GM19324 (cell line): ENCODE measurements around the gene LBHD2.

Source experiments
- ATAC-seq: cut with Tn5 transposase; IDR thresholded peaks from one replicate; pipeline ENCODE4 v1.9.1; 2021; ENCODE audit warnings: mild to moderate bottlenecking, moderate library complexity; ENCODE audit not compliant: unreplicated experiment, low FRiP score

LBHD2 gene

DNA sequence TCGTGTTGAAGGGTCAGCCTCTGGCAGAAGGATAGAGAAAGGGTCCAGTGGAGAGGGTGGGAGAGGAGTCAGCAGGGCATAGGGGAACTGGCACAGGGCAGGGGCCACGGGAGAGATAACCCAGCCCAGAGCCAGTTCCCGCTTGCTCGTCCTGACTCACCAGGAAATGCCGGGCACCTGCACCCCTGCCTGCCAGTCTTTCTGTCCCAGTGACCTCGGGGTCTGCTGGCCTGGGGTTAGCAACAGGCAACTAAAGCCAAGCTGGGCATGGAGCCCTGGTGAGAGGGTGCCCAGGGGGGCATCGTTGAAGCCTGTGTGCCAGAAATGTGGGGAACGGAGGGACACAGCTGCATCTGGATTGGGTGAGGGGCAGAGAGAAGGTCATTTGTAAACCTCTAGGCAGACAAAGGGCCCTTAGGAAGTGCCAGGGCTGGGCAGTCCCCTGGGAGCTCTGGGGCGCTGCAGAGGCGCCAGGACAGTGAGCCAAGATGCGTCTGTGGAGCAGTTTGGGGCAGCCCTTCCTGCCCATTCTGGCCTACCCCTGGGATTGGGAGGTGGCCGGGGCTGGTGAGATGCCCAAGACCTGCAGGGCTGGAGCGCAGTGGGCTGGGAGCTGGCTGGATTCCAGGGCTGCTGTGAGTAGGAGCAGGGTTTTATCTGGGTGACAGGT, 44.8 kb downstream of the LBHD2 start:
- no peak for ATAC-seq

DNA sequence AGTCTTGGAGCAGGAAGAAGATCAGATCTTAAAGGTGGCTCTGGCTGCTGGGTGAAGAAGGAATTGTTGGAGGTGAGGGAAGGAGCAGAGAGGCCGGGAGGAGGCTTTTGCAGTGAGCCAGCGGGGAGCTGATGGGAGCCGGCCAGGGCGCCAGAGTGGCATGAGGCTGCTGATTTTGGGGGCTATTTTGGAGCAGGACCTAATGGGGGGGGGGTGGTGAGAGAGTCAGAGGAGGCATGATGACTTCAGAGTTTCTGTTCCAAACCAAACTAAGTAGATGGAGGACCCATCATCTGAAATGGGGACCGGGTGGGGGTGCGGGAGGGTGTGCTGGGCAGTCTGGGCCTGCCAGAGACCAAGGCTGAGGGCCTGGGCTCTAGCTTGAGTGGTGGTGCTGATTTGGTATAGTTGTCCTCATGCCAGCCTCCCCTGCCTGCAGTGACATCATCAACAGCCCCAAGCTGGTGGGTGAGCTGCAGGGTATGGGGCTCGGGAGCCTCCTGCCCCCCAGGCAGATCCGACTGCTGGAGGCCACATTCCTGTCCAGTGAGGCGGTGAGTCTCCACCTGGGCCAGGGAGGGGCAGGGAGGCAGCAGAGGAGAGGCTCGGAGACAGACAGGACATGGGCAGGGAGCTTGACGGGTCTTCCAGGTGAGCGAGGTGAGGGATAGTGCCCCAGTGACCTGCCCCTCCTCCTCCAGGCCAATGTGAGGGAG, 45.4 kb downstream of the LBHD2 start:
- no peak for ATAC-seq

DNA sequence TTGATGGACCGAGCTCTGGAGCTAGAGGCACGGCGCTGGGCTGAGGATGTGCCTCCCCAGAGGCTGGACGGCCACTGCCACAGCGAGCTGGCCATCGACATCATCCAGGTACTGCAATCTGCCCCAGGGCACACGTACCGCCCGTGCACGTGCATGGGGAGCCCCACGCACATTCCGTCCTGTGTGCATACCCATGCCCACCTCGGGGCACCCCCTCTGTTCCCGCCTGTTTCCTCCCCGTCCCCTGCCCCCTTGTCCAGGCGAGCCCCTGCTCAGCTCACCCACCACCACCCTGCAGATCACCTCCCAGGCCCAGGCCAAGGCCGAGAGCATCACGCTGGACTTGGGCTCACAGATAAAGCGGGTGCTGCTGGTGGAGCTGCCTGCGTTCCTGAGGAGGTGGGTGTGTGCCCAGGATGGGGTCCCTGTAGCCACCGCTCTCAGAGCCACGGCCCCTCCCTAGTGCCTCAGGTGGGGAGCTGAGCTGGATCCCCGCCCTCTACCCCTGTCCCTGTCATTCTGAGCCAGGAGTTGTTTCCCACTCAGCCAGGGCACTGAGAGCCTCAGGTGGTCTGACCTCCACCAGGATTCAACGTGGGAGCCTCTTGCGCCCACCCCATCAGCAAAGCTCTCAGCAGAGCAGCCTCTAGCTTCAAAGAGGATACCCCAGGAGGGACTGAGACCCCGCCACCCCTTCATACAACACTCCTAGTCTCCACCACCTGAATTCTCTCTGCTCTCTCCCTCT, 46.2 kb downstream of the LBHD2 start:
- no peak for ATAC-seq

DNA sequence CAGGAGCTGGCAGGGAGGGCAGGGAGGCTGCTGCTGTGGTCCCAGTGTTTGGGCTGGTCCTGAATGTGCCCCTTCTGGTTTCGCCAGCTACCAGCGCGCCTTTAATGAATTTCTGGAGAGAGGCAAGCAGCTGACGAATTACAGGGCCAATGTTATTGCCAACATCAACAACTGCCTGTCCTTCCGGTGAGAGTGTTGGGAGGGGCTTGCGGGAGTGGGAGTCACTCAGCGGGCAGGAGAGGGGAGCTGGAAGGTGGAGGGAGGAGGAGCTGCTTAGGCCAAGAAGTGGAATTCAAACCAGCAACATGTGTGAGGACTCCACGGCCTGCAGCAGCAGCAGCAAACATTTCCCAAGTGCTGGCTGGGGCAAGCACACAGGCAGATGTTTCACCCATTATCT, 47.0 kb downstream of the LBHD2 start:
- no peak for ATAC-seq

DNA sequence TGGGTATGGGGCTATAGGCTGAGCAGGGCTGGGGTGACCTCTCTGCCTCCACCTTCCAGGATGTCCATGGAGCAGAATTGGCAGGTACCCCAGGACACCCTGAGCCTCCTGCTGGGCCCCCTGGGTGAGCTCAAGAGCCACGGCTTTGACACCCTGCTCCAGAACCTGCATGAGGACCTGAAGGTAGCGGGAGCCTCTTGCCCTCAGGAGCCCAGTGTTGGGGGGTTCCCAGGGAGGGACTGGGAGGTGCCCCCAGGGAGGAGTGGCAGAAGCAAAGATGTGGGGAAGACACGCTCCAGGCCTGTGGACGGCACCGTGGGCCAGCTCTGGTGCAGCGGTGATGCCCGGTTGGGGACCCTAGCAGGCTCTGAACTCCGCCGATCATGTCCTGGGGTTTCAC, 47.6 kb downstream of the LBHD2 start:
- ATAC-seq: no peak

DNA sequence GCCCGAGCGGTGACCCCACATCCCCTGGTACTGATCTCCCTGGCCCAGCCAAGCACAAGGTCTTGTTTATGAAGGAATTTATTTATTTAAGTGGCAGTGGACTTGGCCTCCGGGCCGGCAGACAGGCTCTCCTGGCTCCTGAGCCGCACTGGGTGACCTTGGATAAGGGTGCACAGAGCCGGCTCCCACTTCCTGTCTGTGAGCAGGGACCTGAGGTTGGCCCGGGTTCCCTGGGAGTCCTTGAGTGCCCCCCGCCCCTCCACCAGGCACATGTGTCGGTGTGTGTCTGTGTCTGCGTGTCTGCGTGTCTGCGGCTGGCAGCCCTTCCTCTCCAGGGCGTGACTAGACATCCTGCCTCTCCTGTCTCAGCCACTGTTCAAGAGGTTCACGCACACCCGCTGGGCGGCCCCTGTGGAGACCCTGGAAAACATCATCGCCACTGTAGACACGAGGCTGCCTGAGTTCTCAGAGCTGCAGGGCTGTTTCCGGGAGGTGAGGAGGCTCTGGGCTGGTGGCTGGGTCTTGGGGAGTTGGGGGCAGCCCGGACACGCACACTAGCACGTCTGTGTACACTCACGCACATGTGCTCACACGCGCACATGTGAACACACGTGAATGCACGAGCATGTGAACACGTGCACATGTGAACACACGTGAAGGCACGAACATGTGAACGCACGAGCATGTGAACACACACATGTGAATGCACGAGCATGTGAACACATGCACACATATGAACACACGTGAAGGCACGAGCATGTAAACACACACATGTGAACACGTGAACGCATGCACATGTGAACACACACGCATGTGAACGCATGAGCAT, 48.6 kb downstream of the LBHD2 start:
- ATAC-seq: no peak

DNA sequence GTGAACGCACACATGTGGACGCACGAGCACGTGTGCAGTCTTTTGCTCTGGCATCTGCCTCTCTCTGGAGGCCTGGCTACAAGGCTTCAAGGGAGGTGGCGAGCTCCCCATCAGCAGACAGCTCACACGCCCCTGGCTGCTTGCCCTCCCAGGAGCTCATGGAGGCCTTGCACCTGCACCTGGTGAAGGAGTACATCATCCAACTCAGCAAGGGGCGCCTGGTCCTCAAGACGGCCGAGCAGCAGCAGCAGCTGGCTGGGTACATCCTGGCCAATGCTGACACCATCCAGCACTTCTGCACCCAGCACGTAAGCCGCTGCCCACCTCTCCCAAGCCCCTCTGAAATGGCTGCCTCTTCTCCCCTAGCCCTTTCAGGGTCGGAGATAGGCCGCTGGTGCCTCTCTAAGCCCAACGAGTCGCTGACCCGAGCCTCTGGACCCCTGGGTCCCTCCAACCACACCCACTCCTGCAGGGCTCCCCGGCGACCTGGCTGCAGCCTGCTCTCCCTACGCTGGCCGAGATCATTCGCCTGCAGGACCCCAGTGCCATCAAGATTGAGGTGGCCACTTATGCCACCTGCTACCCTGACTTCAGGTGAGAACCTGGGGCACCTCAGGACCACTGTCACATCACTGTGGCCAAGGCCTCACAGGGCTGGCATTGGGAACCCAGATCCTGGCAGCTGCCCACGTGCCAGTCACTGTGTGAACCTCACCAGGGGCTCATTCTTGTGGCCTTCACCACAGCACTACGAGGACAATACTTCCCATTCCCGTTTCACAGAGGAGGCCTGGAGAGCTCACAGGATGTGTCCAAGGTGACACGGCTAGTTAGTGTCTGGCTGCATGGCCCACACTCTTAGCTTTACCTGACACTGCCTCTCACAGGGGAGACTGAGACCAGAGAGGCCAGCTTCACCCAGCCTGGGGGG, 49.5 kb downstream of the LBHD2 start:
- ATAC-seq: no peak

DNA sequence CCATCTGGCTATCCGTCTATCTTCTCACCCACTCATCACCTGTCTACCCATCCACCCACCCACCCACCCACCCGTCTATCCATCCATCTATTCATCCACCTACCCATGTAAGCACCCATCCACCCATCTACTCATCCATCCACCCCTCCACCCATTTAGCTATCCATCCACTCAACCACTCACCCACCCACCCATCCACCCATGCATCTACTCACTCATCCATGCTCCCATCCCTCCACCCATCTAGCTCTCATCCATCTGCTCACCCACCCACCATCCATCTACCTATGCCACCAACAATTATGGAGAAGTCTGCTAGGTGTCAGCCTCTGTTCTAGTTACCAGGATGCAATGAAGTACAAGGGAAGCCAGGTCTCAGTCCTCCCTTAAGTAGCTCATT, 50.4 kb downstream of the LBHD2 start:
- no peak for ATAC-seq

DNA sequence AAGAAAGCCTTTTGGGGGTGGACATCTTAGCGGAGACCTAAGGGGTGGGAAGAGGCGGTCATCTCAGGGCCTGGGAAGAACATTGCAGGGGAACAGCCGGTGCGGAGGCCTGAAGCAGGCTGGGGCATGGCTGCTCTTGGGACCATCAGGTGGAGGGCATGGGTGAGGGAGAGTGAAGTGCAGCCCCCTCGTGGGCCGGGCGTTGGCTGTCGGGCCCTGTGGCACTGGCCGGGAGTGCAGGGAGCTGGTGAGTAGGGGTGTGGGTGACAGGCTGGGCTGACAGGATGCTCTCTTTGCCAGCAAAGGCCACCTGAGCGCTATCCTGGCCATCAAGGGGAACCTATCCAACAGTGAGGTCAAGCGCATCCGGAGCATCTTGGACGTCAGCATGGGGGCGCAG, 50.9 kb downstream of the LBHD2 start:
- ATAC-seq: no peak

DNA sequence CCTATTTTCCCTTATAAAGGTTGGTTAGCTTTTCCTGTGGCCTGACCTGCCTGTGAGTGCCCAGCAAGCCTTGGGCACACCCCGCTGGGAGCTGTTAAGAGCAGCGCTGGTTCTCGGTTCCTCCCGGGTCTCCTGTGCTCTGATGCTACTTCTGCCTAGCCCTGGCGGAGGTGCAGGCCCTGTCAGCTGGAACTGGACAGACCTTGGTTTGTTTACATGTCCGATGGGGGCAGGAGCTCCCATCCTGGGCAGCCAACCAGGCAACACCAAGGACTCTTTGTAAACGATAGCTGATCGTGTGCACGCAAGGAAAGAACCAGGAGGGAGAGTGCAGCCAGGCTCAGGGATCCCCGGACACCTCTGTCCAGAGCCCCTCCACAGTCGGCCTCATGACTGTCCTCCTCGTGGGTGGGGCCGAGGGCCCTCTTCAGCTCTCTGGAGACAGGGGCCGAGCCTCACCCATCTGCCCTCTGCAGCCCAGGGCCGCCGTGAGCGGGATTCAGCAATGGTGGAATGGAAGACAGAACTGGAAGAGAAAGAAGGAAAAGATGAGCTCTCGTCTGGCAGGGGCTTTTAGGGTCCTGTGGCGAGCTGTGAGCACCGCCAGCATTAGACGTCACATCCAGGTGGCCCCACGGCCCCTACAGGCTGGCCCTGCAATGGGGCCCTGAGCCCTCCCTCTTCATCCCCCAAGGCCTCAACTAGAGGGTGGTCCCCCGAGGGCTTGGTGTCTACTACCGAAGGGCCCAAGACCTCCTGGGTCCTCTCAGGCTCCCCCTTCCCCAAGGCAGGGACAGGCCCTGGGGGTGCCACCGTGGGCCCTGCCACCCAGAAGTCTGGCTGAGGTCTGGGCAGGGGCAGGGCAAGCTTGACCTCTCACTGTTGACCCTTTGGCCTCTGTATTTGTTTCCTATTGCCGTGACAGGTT, 51.6 kb downstream of the LBHD2 start:
- ATAC-seq: no peak

DNA sequence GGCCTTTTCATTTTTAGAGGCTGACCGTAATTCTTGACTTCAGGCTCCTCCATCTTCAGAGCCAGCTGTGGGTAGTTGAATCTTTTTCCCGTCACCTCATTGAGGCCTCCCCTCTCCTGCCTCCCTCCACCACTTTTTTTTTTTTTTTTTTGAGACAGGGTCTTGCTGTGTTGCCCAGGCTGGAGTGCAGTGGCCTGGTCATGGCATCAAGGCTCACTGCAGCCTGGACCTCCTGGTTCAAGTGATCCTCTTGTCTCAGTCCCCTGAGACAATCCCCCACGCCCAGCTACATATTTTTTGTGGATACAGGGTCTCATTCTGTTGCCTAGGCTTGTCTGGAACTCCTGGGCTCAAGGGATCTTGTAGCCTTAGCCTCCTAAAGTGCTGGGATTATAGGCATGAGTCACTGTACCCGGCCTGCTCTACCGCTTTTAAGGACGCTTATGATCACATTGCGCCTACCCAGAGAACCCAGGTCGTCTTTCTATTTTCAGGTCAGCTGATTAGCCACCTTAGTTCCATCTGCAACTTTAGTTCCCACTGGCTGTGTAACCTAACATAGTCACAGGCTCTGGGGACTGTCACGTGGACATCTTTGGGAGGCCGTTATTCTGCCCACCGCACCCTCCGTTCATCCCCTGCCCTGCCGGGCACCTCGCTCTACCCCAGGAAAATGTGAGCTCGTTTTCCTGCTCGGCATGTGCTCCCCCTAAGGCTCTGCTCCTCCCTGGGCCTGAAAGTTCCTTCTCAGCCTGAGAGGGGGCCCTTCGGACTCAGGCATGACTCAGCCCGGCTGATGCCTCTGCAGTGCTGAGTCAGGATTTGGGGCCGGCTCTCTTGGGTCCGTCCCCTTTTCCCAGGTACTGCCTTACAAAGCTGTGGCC, 52.6 kb downstream of the LBHD2 start:
- no peak for ATAC-seq

DNA sequence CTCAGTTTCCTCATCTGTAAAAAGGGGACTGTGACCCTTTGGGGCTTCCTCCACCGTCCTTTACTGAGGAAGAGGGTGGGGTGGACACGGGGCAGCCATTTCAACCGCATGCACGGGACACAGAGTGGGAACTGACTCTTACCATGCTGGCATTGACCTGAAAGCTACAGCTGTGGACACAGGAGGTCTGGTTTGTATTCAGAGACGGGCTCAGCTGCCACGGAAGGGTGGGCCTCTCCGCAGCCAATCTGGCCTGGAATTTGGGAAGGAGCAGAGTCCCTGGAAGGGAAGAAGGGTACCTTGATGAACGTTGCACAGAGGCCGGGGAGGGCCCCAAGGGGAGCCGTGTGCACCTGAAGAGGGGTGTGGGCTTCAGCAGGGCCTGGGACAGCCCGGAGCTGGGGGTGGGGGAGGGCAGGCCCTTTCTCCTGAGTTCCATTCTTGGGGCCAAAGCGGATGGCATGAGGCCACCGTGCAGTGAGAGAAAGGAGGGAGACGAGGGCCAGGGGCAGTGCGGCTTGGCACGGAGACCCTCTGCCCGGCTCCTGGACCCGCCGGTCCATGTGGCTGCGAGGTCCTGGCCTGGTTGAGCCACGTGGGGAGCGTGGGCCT, 53.8 kb downstream of the LBHD2 start:
- ATAC-seq: no peak

DNA sequence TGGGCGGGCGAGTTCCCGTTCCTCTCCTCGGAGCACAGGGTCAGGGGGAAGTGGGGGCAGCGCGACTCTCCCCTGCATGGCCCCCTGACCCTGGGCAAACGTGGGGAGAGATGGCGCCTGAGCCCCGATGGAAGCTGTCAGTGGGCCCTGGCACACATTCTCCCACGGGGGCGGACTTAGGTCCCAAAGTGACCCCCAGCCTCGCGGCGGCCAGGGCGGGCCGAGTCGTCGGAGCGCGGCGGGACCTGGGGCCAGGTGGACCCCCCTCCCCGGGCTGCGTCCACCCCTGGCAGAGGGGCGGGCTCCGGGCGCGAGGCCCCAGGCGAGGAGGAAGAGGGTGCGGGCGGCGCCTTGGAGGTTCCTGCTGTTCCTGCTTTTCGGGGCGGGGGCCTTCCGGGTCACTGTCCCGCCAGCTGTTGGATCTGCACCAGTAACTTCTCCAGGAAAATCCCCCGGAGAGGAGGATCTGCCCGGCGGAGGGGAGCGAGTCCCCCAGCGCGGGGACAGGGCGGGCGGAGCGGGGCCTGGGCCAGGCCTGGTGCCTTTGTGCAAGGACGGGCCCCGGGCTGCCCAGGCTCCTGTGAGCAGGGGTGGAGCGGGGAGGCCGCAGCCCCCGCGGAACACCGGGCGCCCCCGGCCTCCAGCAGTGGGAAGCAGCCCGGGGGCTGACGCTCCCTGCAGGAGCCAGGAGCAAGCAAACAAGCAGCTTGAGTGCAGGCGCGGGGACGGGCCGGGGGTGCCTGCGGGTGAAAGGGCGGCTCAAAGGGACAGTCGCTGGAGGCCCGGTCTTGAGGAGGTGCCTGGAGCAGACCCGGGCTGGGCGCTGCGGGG, 54.5 kb downstream of the LBHD2 start:
- no peak for ATAC-seq

DNA sequence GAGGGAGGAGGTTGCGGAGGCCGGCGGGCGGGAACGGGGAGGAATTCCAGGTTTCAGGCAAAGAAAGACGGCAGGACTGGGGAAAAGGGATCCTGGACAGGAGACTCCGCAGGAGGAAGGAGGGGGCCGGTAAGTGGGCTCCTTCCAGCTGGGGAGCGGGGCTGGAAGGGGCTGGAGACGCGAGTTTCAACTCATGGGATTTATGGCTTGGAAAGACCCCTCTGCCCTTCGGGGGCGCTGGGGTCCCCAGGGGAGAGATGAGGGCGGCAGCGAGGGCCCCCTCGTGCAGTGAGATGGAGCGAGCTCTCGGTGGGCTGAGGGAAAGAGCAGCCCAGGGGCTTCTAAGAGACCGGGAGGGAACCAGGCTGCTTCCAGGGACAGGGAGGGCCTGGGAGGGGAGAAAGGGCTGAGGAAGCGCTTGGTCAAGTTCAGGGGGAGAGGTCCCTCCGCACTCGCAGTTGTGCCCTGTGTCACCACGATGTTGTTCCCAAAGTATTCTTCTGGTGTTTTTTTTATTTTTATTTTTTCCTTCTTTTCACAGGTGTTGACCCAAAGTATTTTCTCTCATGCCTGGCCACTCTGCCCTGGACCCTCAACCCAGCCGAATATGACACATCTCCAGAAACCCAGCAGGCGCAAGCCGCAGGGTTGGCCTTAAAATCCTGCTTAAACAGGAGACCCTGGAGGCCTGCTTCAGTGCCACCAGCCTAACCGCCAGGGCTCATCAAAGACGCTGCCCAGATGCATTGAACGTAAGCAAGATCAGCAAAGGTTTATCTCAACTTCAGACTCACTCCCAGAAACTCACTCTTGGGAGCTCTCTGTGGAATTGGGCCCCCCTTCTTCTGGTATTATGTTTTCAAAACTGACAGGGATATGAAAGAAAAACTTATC, 55.4 kb downstream of the LBHD2 start:
- no peak for ATAC-seq
